Measurements from ENCODE around the gene DAPK2.
A peak's percentile ranks its signal among the peaks of the same experiment; 100 is the strongest.

DAPK2 gene

DNA sequence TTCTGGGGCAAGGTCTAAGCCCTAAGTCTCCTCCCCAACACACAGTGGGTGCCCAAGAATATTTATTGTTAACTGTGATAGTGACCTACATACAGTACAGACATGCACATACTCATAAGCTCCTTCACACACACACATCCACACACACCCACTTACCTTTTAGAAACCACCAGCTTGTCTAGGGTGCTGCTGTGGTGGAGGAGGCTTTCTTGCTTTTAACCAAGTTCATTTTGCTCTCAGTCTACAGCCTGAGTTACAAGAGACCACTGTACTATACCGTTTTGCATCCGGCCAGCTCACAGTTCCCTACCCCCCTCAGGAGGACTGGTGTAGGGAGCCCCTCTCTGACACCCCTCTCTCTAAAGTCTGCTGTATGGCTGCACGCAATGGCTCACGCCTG is 16.7 kb downstream of the DAPK2 start:
- no peak overlapping the region for H3K27ac ChIP-seq
- no peak for TF ChIP-seq ZFX (IDR thresholded peaks at IDR 0.05)
- no peak for TF ChIP-seq CTCF (conservative IDR thresholded peaks at IDR 0.05)

GRCh38 chr15:64029110-64029509 is 17.2 kb downstream of the DAPK2 start:
- TF ChIP-seq ZFX (IDR thresholded peaks at IDR 0.05) (no peak), CTCF (conservative IDR thresholded peaks at IDR 0.05) (no peak)
- no peak overlapping the region for H3K27ac ChIP-seq

DNA sequence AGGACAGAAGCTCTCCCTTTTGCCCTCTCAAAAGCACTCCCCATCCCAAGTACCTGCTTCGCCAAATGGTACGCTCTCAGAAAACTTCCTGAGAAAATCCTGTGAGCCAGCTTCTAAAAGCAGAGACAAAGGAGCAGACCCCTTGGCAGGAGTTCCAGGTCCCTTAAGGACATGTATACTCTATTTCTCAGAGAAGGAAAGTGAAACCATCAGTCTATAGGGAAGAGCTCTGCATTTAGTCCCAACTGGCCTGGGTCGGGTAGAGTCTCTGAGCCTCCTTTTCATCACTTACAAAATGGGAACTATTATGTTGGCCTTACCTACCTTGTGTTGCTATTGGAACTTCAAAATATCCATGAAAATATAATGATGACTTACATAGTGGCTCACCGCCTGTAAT is 19.7 kb downstream of the DAPK2 start:
- TF ChIP-seq CTCF (conservative IDR thresholded peaks at IDR 0.05), result no peak
- no peak for TF ChIP-seq ZFX (IDR thresholded peaks at IDR 0.05)

GRCh38 chr15:64024172-64025050 is 21.9 kb downstream of the DAPK2 start:
- H3K27ac ChIP-seq, result no peak overlapping the region
- no peak for TF ChIP-seq CTCF (conservative IDR thresholded peaks at IDR 0.05)
- no peak for TF ChIP-seq ZFX (IDR thresholded peaks at IDR 0.05)

More for the DNA sequence above, 19.7 kb downstream of the DAPK2 start:
- no peak overlapping the region; the same call in 1 of the 2 replicates for H3K27ac ChIP-seq

- H3K27ac ChIP-seq, result no peak overlapping the region
- TF ChIP-seq ZFX (IDR thresholded peaks at IDR 0.05), result no peak
- no peak for TF ChIP-seq CTCF (conservative IDR thresholded peaks at IDR 0.05)
Observed at GRCh38 chr15:64023220-64023619, 23.1 kb downstream of the DAPK2 start.

GRCh38 chr15:64022571-64022970 is 23.7 kb downstream of the DAPK2 start:
- no peak overlapping the region for H3K27ac ChIP-seq
- TF ChIP-seq ZFX (IDR thresholded peaks at IDR 0.05) (no peak), CTCF (conservative IDR thresholded peaks at IDR 0.05) (no peak)

DNA sequence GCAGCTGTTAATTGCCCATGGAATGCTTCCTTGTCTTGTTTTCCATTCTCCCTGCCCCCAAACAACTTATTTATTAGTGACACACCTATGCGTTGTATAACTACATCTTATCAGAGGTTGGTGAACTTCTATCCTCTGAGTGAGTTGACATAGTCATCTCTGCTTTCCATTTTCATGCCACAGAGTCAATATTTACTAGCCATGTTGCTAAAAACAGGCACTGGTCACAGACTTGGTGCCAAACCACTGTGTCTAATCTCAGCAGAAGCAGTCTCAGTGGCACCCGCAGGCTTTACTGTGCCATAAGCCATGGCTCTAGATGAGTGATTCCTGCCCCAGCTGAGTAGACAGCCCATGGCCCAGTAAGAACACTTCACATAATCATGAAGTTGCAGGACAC is 26.5 kb downstream of the DAPK2 start:
- peak overlapping the region; percentile 34; the same call in 1 of the 2 replicates for H3K27ac ChIP-seq
- TF ChIP-seq ZFX (IDR thresholded peaks at IDR 0.05) (no peak), CTCF (conservative IDR thresholded peaks at IDR 0.05) (no peak)

Data from C4-2B (cell line).